Muscle layer of colon (tissue), 2 donors: ENCODE measurements around the gene VSIG1.

Experiments used
- H3K27ac ChIP-seq: one replicate; pipeline ENCODE4 v1.7.0; 2013; ENCODE audit warnings: low read depth, mild to moderate bottlenecking, low read length, moderate library complexity
- H3K27me3 ChIP-seq, 2 donors: one replicate each; pipeline ENCODE4 v1.7.0; 2013; ENCODE audit warnings: low read length in 2 of 2, mild to moderate bottlenecking in 2 of 2; ENCODE audit not compliant: insufficient read depth in 2 of 2, control insufficient read depth in 1 of 2
- H3K36me3 ChIP-seq: one replicate; pipeline ENCODE4 v1.7.0; 2013; ENCODE audit warnings: mild to moderate bottlenecking, low read length; ENCODE audit not compliant: insufficient read depth
- H3K4me1 ChIP-seq: one replicate; pipeline ENCODE4 v1.7.0; 2013; ENCODE audit warnings: mild to moderate bottlenecking, low read length; ENCODE audit not compliant: insufficient read depth
- H3K4me3 ChIP-seq, 2 donors: one replicate each; pipeline ENCODE4 v1.7.0; 2013; ENCODE audit warnings: low read length in 2 of 2, low read depth in 1 of 2, mild to moderate bottlenecking in 1 of 2, moderate library complexity in 1 of 2
- H3K9ac ChIP-seq: one replicate; pipeline ENCODE4 v1.7.0; 2013; ENCODE audit warnings: low read length
- H3K9me3 ChIP-seq: one replicate; pipeline ENCODE4 v1.7.0; 2013; ENCODE audit warnings: mild to moderate bottlenecking, low read length
- donor health status: abdominal sarcoma.
- donor health status: Adenocarcinoma of cecum.

VSIG1 gene

GRCh38 chrX:108114541-108114940, 69.7 kb downstream of the VSIG1 start:
- Histone ChIP-seq H3K9ac (no peak overlapping the region), H3K9me3 (no peaks in the 10 kb centered on the region), H3K4me3 (no peak overlapping the region), H3K27me3 (peaks cover 0 to 6% of the 10 kb centered on the region in 2 donors), H3K4me1 (peaks cover 26% of the 10 kb centered on the region), H3K27ac (no peak overlapping the region), H3K36me3 (no peaks in the 10 kb centered on the region)

GRCh38 chrX:108117988-108118387, 73.1 kb downstream of the VSIG1 start:
- no peak overlapping the region for H3K9ac ChIP-seq
- H3K9me3 ChIP-seq = no peaks in the 10 kb centered on the region
- H3K36me3 ChIP-seq = no peaks in the 10 kb centered on the region
- peaks cover 0 to 14% of the 10 kb centered on the region in 2 donors for H3K27me3 ChIP-seq
- no peak overlapping the region for H3K27ac ChIP-seq
- H3K4me1 ChIP-seq = peaks cover 26% of the 10 kb centered on the region
- no peak overlapping the region for H3K4me3 ChIP-seq

GRCh38 chrX:108121291-108121690, 76.4 kb downstream of the VSIG1 start:
- H3K4me3 ChIP-seq = no peak overlapping the region
- no peaks in the 10 kb centered on the region for H3K9me3 ChIP-seq
- peaks cover 0 to 22% of the 10 kb centered on the region in 2 donors for H3K27me3 ChIP-seq
- H3K9ac ChIP-seq = no peak overlapping the region
- H3K27ac ChIP-seq = no peak overlapping the region
- peaks cover 5% of the 10 kb centered on the region for H3K36me3 ChIP-seq
- H3K4me1 ChIP-seq = peaks cover 26% of the 10 kb centered on the region

DNA sequence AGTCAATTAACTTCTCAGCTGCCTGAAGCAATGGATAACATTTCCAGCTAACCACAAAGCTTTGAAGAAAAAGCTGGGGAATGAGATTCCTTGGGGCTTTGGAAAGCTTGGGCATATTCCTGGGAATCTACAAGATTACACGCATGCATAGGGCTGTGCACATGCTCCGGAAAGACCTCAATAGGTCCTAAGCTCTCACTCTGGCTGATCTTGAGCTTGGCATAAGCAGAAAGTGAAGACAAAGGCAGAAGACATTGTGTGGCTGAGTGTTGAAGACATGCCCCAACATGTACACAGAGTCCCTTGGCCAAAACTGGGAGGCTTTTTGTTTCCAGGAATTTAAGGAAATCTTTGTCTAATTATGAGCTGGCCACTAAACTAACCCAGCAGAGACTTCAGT, 77.9 kb downstream of the VSIG1 start:
- Histone ChIP-seq H3K27me3 (peaks cover 0 to 22% of the 10 kb centered on the region in 2 donors), H3K27ac (no peak overlapping the region), H3K4me3 (no peak overlapping the region), H3K9ac (no peak overlapping the region), H3K36me3 (peaks cover 5% of the 10 kb centered on the region), H3K9me3 (no peaks in the 10 kb centered on the region), H3K4me1 (peaks cover 13% of the 10 kb centered on the region)

DNA sequence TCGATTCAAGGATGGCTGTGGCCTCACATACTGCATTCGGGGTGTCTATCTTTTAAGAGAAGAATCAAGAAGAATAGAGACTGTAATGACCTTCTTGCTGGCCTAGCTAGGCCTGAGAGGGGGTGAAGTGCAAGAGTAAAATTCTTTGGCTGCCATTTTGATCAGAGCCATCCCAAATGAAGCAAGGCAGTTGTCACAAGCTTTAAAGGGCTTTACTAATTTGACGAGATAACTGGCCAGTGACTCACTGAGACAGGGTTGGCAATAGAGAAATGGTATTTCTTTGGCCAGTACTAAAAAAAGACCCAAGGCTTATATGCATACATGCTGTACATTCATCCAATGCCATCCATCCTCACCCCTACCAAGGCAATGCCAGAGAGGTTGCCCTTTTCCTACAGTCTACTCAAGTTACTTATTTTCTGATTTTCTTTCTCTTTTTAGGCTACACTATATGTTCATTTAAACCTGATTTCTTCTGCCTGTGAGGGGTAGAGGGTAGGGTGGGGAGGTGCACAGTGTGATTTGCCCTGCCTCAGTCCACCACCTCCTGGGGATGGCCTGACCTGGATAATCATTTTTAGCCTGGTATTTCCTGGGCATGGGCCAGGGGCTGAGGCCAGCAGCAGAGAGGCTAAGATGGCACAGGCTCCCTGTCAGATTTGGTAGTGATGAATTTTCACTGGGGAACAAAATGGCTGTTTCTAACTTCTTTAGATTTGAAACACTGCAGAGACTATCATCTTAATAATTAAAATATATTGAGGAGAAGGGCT, 78.9 kb downstream of the VSIG1 start:
- H3K27ac ChIP-seq = no peak overlapping the region
- H3K9me3 ChIP-seq = no peaks in the 10 kb centered on the region
- H3K27me3 ChIP-seq = peaks cover 0 to 26% of the 10 kb centered on the region in 2 donors
- peaks cover 4% of the 10 kb centered on the region for H3K4me1 ChIP-seq
- no peak overlapping the region for H3K9ac ChIP-seq
- peaks cover 5% of the 10 kb centered on the region for H3K36me3 ChIP-seq
- H3K4me3 ChIP-seq = no peak overlapping the region

- Histone ChIP-seq H3K4me1 (no peaks in the 10 kb centered on the region), H3K36me3 (peaks cover 5% of the 10 kb centered on the region), H3K27ac (no peak overlapping the region), H3K27me3 (peaks cover 0 to 25% of the 10 kb centered on the region in 2 donors), H3K4me3 (no peak overlapping the region), H3K9ac (no peak overlapping the region), H3K9me3 (no peaks in the 10 kb centered on the region)
Observed at GRCh38 chrX:108126661-108127060, 81.8 kb downstream of the VSIG1 start.

DNA sequence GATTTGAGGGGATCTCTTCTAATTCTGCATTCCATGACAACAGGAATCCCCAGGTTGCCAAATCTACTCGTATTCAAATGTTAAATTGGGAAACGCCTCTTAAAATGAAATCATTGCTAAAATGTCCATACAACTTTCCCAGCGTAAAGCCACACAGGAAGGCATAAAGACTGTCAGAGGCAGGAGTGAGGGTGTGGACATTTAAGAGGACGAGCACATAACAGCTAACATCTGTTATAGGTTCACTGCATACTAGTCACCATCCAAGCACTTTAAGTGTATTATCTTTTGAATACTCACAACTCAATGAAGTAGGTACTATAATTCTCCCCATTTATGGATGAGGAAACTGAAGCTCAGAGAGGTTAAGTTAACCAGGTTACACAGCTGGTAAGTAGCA, 82.3 kb downstream of the VSIG1 start:
- no peak overlapping the region for H3K4me3 ChIP-seq
- H3K27me3 ChIP-seq = peaks cover 0 to 23% of the 10 kb centered on the region in 2 donors
- no peak overlapping the region for H3K9ac ChIP-seq
- no peaks in the 10 kb centered on the region for H3K9me3 ChIP-seq
- no peak overlapping the region for H3K27ac ChIP-seq
- no peaks in the 10 kb centered on the region for H3K4me1 ChIP-seq
- H3K36me3 ChIP-seq = peaks cover 5% of the 10 kb centered on the region
